ENCODE measurements around the gene LSP1.
"Not testable (repeated sequence)": the region's sequence is repeated elsewhere in the genome, so short reads cannot be mapped to it uniquely, and the experiment has no call there.

The LSP1 gene

GRCh38 chr11:1932681-1933080, 79.8 kb downstream of the LSP1 start:
- DNase-seq: no peak

DNA sequence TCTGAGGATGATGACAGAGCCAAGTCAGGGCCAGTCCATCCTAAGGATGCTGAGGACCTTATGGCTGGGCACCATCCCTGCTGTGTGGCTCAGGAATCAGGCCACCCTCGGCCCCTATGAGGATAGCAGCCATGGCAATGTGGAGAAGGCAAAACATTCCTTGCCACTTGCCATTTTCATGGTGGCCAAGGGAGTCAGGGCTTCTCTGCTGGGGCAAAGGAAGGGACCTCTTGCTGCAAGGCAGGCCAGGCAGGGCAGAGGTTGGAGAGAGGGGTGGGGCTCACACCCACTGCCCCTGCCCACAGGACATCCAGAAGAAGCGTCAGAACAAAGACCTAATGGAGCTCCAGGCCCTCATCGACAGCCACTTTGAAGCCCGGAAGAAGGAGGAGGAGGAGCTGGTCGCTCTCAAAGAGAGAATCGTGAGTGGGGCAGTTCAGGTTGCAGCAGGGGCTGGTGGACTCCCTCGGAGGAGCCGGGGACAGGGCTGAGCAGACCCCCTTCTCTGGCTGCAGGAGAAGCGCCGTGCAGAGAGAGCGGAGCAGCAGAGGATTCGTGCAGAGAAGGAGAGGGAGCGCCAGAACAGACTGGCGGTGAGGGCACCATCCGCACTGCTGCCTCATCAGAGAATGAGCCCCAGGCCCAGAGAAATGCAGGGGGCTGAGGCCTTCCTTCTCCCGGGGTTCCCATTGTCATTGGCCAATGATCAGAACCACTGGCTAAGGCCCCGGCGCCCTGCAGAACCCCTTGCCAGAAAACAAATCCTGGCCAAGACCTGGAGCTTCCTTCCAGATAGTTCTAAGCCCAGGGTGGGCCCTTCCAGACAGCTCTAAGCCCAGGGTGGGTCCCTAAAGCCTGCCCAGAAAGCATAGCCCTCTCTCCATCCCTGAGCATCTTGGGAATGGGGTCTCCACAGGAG, 80.8 kb downstream of the LSP1 start:
- DNase-seq: no peak

DNA sequence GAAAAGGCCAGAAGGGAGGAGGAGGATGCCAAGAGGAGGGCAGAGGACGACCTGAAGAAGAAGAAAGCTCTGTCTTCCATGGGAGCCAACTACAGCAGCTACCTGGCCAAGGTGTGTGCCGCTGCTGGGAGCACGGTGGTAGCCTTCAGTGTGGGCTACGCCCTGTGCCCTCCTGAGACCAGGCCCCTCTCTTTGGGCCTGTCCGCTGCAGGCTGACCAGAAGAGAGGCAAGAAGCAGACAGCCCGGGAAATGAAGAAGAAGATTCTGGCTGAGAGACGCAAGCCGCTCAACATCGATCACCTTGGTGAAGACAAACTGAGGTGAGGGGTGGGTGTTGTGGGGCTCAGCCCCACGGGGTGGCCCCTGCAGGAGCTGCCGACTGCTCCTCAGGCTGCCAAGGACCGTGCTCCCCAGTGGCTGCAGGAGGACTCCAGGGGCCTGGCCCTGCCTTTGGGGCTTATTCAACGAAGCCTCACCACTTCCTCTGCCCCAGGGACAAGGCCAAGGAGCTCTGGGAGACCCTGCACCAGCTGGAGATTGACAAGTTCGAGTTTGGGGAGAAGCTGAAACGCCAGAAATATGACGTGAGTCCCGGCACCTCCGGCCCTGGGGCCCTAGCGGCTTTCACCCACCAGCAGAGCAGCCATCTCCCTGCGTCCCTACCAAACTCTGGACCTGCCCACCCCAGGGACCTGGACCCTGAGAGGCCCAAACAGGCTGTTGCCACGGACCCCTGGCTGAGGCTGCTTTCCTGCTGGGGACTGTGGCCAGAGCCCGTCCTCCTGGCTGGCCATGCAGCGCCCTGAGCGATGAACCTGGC, 81.7 kb downstream of the LSP1 start:
- DNase-seq: no peak

GRCh38 chr11:1935156-1936071, 82.5 kb downstream of the LSP1 start:
- no peak for DNase-seq

- no peak for DNase-seq
Measured at GRCh38 chr11:1936072-1936780, 83.3 kb downstream of the LSP1 start.

DNA sequence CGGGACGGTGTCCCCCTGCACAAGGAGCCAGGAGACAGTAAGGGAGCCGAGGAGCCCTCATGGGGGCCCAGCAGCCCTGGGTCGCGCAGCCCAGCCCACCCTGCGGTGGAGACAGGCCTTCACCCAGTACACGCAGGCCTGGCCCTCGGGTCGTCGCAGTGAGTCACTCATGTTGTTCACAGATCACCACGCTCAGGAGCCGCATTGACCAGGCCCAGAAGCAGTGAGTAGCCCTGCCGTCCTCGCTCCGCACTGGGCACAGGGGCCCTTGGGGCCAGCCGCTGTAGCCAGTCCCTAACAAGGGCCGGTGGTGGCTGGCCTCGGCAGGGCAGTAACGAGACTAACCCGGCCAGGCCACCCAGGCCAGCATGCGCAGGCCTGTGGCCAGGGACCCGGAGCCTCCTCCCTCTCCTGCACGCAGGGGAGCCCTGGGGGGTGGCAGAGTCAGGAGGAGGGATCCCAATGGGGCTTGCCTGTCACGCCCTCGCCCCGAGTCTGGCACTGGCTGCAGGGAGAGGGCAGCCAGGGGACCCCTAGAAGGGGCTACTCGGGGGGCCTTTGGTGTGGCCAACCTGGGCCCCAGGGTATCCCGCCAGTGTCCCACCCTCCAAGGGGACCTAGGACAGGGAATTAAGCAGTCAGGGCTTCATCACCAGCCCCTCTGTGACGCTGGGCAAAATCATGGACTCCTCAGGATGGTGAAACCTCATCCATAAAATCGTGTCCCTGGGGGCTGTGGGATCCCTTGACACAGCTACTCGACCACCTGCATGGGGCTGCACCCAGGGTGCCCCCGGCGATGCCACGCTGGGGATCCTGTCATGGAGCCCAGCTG, 84.1 kb downstream of the LSP1 start:
- DNase-seq: no peak

GRCh38 chr11:1937616-1938342, 84.9 kb downstream of the LSP1 start:
- no peak for DNase-seq

GRCh38 chr11:1938343-1939005, 85.6 kb downstream of the LSP1 start:
- DNase-seq: no peak

GRCh38 chr11:1939006-1939625, 86.2 kb downstream of the LSP1 start:
- no peak for DNase-seq

GRCh38 chr11:1939788-1940187, 86.9 kb downstream of the LSP1 start:
- not testable (repeated sequence) for DNase-seq
